Adipocyte (in vitro differentiated cells): ENCODE measurements around the gene EIF4G1.
"Not testable (repeated sequence)": the region's sequence is repeated elsewhere in the genome, so short reads cannot be mapped to it uniquely, and the experiment has no call there.

Source experiments
- DNase-seq: peaks from one replicate; pipeline ENCODE4 v3.0.0-alpha.2; 2015; ENCODE audit warnings: low read depth
- H3K27me3 ChIP-seq: replicated peaks from 2 replicates; pipeline ENCODE4 v1.7.0; 2013; ENCODE audit warnings: mild to moderate bottlenecking, low read length, moderate library complexity; ENCODE audit not compliant: control insufficient read depth, insufficient read depth
- H3K36me3 ChIP-seq: 2 replicates; pipeline ENCODE4 v1.7.0; 2013; ENCODE audit warnings: low read length, mild to moderate bottlenecking, moderate library complexity; ENCODE audit not compliant: control insufficient read depth, insufficient read depth, severe bottlenecking
- H3K4me1 ChIP-seq: 2 replicates; pipeline ENCODE4 v1.7.0; 2013; ENCODE audit warnings: mild to moderate bottlenecking, low read length, moderate library complexity; ENCODE audit not compliant: control insufficient read depth, insufficient read depth
- H3K4me3 ChIP-seq: 2 replicates; pipeline ENCODE4 v1.7.0; 2013; ENCODE audit warnings: mild to moderate bottlenecking, low read length, moderate library complexity
- H3K9ac ChIP-seq: 2 replicates; pipeline ENCODE4 v1.7.0; 2013; ENCODE audit warnings: mild to moderate bottlenecking, low read length, moderate library complexity
- H3K9me3 ChIP-seq: 2 replicates; pipeline ENCODE4 v1.7.0; 2013; ENCODE audit warnings: mild to moderate bottlenecking, low read length, moderate library complexity; ENCODE audit not compliant: control insufficient read depth

The EIF4G1 gene

GRCh38 chr3:184314363-184314699, at the start of gene EIF4G1:
EIF4G1 (plus strand) TSS chr3:184314606; CDS start chr3:184315797, 1,191 bp downstream.
- Histone ChIP-seq H3K4me3 (peak within 1 kb of the TSS; percentile 100), H3K4me1 (peaks cover 26% of the 10 kb centered on the region), H3K27me3 (no peaks in the 10 kb centered on the region), H3K9ac (peak within 1 kb of the TSS; percentile 100), H3K36me3 (peaks cover 27% of the 10 kb centered on the region), H3K9me3 (no peaks in the 10 kb centered on the region)
- DNase-seq: peak; percentile 97

DNA sequence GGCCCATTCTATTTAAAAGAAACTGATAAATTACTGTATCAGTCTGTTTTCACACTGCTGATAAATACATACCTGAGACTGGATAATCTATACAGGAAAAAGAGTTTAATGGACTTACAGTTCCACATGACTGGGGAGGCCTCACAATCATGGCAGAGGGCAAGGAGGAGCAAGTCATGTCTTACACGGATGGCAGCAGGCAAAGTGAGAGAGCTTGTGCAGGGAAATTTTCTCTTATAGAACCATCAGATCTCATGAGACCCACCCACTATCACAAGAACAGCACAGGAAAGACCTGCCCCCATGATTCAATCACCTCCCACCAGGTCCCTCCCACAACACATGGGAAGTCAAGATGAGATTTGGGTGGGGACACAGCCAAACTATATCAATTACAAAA, 47.2 kb upstream of the EIF4G1 start:
- not testable (repeated sequence) for H3K9ac ChIP-seq, H3K9me3 ChIP-seq, DNase-seq, H3K36me3 ChIP-seq, H3K4me3 ChIP-seq, H3K4me1 ChIP-seq
- H3K27me3 ChIP-seq: peaks cover 16% of the 10 kb centered on the region

- H3K9ac ChIP-seq: no peak overlapping the region
- H3K27me3 ChIP-seq: peaks cover 46% of the 10 kb centered on the region
- peaks cover 3% of the 10 kb centered on the region for H3K9me3 ChIP-seq
- H3K36me3 ChIP-seq: no peaks in the 10 kb centered on the region
- H3K4me1 ChIP-seq: no peaks in the 10 kb centered on the region
- H3K4me3 ChIP-seq: no peak overlapping the region
- no peak for DNase-seq
Measured at GRCh38 chr3:184272269-184272668, 42.1 kb upstream of the EIF4G1 start.

DNA sequence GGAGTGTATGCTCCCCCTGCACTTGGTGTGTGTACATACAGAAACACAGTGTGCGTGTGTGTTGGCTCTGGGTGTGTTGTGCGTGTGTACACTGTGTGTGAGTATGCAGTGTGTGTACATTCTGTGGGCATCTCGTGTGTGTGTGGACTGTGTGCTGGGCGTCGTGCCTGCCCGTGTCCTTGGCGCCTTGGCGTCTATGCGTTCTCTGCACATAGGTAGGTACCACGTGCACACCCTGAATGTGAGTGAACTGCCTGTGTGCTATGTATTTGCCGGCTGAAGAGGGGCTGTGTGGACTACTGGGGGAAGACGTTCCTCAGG, 39.1 kb upstream of the EIF4G1 start:
- no peak for DNase-seq
- no peaks in the 10 kb centered on the region for H3K4me1 ChIP-seq
- peaks cover 3% of the 10 kb centered on the region for H3K9me3 ChIP-seq
- H3K4me3 ChIP-seq: no peak overlapping the region
- H3K9ac ChIP-seq: no peak overlapping the region
- peaks cover 55% of the 10 kb centered on the region for H3K27me3 ChIP-seq
- H3K36me3 ChIP-seq: no peaks in the 10 kb centered on the region

GRCh38 chr3:184275961-184276910, 38.2 kb upstream of the EIF4G1 start, which contains the start of gene ECE2:
ECE2 (plus strand) TSS chr3:184276022; CDS start chr3:184276154, 132 bp downstream.
- Histone ChIP-seq H3K36me3 (no peaks in the 10 kb centered on the region), H3K9me3 (peaks cover 3% of the 10 kb centered on the region), H3K27me3 (peaks cover 49% of the 10 kb centered on the region), H3K4me1 (no peaks in the 10 kb centered on the region), H3K9ac (no peak within 1 kb of the TSS), H3K4me3 (no peak within 1 kb of the TSS)
- peak; percentile 59 for DNase-seq

DNA sequence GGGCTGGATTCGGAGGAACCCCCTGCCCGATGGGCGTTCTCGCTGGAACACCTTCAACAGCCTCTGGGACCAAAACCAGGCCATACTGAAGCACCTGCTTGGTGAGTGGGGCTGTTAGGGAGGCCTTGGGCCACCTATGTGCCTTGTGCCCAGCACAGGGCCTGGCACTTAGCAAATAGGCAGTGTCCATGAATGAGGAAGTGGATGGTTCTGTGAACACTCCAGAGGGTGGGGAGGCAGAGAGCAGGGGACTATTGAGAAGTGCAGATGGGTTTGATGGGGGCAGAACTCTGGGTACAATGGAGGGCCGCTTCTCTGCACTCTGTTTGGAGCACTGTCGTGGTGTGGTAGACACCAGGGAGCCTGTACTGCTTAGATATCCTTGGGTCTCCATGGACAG, 37.0 kb upstream of the EIF4G1 start:
- Histone ChIP-seq H3K4me3 (no peak overlapping the region), H3K4me1 (no peaks in the 10 kb centered on the region), H3K27me3 (peaks cover 48% of the 10 kb centered on the region), H3K36me3 (no peaks in the 10 kb centered on the region), H3K9ac (no peak overlapping the region), H3K9me3 (peaks cover 7% of the 10 kb centered on the region)
- no peak for DNase-seq

DNA sequence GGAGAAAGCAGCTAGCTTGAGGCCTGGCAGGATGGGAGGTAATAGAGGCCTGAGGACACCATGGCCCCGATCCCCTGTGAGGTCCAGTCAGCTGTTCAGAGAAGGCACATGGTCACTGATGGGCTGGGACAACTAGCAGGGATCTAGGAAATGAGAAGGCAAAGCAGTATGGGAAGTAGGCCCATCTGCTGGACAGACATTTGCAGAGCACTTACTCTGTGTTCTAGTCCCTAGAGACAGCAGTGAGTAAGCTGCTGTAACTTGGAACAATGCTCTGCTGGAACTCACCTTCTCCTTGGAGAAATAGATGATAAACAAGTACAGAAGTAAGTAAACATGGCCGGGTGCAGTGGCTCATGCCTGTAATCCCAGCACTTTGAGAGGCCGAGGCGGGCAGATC, 31.5 kb upstream of the EIF4G1 start:
- Histone ChIP-seq H3K4me3 (no peak overlapping the region), H3K9ac (no peak overlapping the region), H3K9me3 (peaks cover 11% of the 10 kb centered on the region), H3K36me3 (no peaks in the 10 kb centered on the region), H3K4me1 (no peaks in the 10 kb centered on the region), H3K27me3 (peaks cover 22% of the 10 kb centered on the region)
- DNase-seq: no peak

DNA sequence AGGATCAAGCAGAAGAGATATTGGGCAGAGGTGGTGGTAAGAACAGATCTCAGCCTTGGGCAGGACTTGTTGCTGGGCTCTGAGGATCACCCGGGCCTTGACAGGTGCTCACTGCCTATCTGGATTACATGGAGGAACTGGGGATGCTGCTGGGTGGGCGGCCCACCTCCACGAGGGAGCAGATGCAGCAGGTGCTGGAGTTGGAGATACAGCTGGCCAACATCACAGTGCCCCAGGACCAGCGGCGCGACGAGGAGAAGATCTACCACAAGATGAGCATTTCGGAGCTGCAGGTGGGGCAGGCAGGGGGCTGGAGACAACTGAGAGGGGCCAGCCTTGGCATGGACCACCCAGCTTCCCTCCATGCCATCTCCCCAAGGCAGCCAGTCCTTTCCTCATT, 30.7 kb upstream of the EIF4G1 start:
- no peaks in the 10 kb centered on the region for H3K36me3 ChIP-seq
- no peak overlapping the region for H3K4me3 ChIP-seq
- no peak overlapping the region for H3K9ac ChIP-seq
- no peaks in the 10 kb centered on the region for H3K4me1 ChIP-seq
- H3K27me3 ChIP-seq: peaks cover 17% of the 10 kb centered on the region
- H3K9me3 ChIP-seq: peaks cover 11% of the 10 kb centered on the region
- no peak for DNase-seq

DNA sequence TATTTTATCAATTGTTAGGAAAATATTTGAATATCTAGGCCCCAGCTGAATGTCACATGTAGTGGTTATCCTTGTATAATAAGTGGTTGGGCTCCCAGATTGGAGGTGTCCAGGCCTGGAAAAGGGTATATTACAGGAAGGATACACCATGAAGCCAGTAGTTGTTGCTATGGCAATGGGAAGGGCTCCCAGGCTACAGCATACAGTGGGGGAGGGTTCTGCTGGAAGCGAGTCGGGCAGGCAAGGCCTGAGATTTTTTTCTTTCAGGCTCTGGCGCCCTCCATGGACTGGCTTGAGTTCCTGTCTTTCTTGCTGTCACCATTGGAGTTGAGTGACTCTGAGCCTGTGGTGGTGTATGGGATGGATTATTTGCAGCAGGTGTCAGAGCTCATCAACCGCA, 29.7 kb upstream of the EIF4G1 start:
- peak; percentile 67 for DNase-seq
- H3K27me3 ChIP-seq: peaks cover 16% of the 10 kb centered on the region
- H3K4me1 ChIP-seq: no peaks in the 10 kb centered on the region

GRCh38 chr3:184289426-184289938, 24.9 kb upstream of the EIF4G1 start:
- Histone ChIP-seq H3K9me3 (no peaks in the 10 kb centered on the region), H3K36me3 (no peaks in the 10 kb centered on the region), H3K27me3 (peaks cover 26% of the 10 kb centered on the region), H3K4me3 (no peak overlapping the region), H3K9ac (no peak overlapping the region), H3K4me1 (no peaks in the 10 kb centered on the region)
- DNase-seq: peak; percentile 70

More for the DNA sequence above, 29.7 kb upstream of the EIF4G1 start:
- Histone ChIP-seq H3K4me3 (no peak overlapping the region), H3K9me3 (peaks cover 11% of the 10 kb centered on the region), H3K36me3 (no peaks in the 10 kb centered on the region), H3K9ac (no peak overlapping the region)

- Histone ChIP-seq H3K4me3 (no peak overlapping the region), H3K9me3 (no peaks in the 10 kb centered on the region), H3K4me1 (no peaks in the 10 kb centered on the region), H3K9ac (no peak overlapping the region), H3K36me3 (no peaks in the 10 kb centered on the region), H3K27me3 (peaks cover 26% of the 10 kb centered on the region)
- no peak for DNase-seq
Measured at GRCh38 chr3:184290331-184290730, 24.1 kb upstream of the EIF4G1 start.
